H1 (cell line): ENCODE results near the gene ALKBH3. TPM values are rescaled to one million over a fixed set of nuclear protein-coding genes. Genes with fewer than 3 reads are reported as not detected.

ENCODE experiments used
- CBX5 ChIP-seq: fragments of 300-800, 300-1000 bp; sonication (generic); IDR thresholded peaks from 2 replicates; pipeline ENCODE4 v1.7.1; 2016; ENCODE audit warnings: antibody characterized with exemption, low read length, low read depth
- CHD7 ChIP-seq: fragments of 300-600 bp; sonication (generic); IDR thresholded peaks from 2 replicates; pipeline ENCODE4 v1.7.1; 2012; ENCODE audit warnings: low read length, moderate library complexity, mild to moderate bottlenecking, inconsistent platforms; ENCODE audit not compliant: insufficient replicate concordance
- polyA plus RNA-seq, 7 experiments: library from polyadenylated mRNA; depleted of rRNA in 3 of 7; stranded (reverse) in 5 of 7; unstranded in 2 of 7; fragments of >200 nt in 5 of 7; fragments of 200-250 nt in 2 of 7; gene quantifications; 1 replicate in 5 of 7; 2 replicates in 1 of 7; 4 replicates in 1 of 7; pipeline versions ENCODE4 v1.2.1 to v1.2.3, GENCODE V29; 2011 to 2013; ENCODE audit warnings: missing spikeins in 2 of 7, mixed read lengths in 2 of 7
- total RNA-seq: library from RNA; stranded (reverse); fragmentation: NEBNext Ultra II Directional; extraction: Animal tissue kit (Norgen Biotek cat#: 25700); gene quantifications from 2 replicates; pipeline ENCODE4 v1.2.1, GENCODE V29; 2021

The ALKBH3 gene
- total and polyA plus RNA-seq, 2 of the 8 experiments (the other 6 are each of a cell fraction or from before 2014, with no cell fraction given), result 10.5 to 11.4 TPM

- TF ChIP-seq CHD7, result no peak
- no peak for TF ChIP-seq CBX5
Measured at GRCh38 chr11:43895601-43896000, 15.0 kb downstream of the ALKBH3 start (continued).
